SH-SY5Y (cell line): ENCODE data around the gene AFMID.

Source experiments
- GATA2 ChIP-seq: IDR thresholded peaks from 2 replicates; pipeline ENCODE4 v1.6.1; 2011; ENCODE audit warnings: mild to moderate bottlenecking, low read depth, low read length
- GATA3 ChIP-seq: IDR thresholded peaks from 2 replicates; pipeline ENCODE4 v1.6.1; 2011; ENCODE audit warnings: low read depth, mild to moderate bottlenecking, low read length, moderate library complexity

The AFMID gene

DNA sequence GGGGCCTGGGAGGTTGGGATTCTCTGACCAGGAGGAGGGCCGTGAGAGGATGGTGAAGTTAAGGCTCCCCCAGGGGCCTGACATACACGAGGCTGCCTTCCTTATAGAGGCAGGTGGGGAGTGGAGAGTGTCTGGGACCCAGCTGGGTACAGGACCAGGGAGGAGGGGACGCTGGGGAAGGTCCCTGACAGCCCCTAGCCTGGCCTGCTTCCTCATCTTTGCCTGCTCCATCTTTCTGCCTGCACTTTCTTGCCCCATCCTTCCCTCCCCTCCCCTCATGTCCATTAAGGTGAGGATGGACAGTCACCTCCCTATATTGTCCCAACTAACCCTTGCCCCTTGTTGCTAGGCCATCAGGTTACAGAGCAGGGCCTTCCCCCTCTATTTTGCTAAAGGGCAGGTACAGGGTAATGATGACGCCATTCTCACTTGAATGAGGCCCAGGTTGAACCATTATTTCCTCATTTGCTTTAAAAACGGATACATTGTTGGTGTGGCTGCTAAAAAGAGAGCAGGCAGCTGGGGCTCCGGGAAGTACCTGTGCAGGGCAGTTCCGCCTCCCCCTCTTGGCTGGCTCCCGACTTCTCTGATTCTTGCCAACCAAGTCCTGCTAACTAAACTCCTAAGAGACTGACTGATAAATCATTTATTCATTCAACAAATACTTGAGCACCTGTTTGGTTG lies 39.7 kb upstream of the AFMID start:
- TF ChIP-seq GATA3 (no peak), GATA2 (no peak)

DNA sequence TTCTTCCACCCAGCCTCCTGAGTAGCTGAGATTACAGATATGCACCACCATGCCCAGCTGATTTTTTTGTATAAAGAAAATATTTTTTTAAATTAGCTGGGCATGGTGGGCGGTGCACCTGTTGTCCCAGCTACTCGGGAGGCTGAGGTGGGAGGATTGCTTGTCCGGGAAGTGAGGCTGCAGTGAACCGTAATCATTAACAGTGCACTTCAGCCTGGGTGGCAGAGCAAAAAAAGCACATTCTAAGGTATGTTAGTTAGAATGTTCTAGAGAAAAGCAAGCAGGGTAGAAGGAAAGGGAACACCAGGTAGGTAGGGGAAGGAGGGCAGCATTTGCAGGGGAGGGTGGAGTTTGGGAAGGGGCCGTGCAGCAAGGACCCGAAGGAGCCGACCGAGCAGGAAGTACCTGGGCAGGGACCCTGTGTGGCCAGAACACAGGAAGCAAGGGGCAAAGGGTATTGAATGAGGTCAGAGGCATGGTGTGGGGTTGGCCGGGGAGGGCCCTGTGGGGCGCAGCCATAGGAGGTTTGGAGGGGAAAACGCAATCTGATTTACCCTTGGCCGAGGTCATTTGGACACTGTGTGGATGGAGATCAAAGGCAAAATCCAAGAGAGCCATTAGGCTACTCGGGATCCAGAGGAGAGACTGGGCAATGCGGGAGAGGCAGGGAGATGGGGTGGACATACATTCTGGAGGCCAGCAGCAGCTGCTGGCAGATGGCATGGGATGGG lies 38.7 kb upstream of the AFMID start:
- TF ChIP-seq GATA3 (no peak), GATA2 (no peak)

DNA sequence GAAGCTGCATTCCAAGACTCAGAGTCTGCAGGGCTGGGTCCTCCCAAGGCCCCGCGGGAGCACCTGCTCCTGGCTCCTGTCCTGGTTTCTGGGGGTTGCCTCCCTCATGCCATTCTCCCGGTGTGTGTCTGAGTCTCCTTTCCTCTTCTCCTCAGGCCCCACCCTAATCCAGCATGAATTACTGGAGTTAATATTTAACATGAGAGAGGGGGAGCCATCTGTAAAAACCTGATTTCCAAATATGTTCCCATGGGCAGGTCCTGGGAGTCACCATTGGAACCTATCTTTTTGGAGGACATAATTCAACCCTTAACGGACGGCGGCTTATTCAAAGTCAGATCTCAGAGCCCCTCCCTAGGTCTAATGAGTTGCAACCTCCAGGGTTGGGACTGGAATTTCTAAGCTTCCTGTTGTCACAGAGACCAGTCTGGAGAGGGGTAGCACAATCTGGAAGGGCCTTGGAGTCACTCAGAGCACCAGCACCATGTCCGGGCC lies 35.6 kb upstream of the AFMID start:
- TF ChIP-seq GATA2 (no peak), GATA3 (no peak)

GRCh38 chr17:78154903-78155811 lies 32.0 kb upstream of the AFMID start:
- no peak for TF ChIP-seq GATA2

DNA sequence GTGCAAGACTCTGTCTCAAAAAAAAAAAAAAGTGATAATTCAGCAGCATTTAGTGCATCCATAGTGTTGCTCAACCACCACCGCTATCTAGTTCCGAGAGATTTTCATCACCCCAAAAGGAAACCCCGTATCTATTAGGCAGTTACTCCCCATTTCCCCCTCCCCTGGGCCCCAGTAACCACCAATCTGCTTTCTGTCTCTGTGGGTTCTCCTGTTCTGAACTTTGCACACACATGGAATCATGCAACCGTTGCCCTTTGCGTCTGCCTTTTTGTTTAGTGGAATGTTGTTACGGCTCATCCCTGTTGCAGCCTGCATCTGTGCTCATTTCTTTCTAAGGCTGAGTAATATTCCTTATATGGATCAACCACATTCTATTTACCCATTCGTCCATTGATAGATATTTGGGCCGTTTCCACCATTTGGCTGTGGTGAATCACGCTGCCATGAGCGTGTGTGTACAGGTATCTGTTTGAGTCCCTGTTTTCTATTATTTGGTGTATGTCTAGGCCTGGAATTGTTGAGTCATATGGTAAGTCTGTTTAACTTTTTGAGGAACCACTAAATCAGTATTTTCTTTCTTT lies 27.5 kb upstream of the AFMID start:
- no peak for TF ChIP-seq GATA3
- TF ChIP-seq GATA2: no peak

DNA sequence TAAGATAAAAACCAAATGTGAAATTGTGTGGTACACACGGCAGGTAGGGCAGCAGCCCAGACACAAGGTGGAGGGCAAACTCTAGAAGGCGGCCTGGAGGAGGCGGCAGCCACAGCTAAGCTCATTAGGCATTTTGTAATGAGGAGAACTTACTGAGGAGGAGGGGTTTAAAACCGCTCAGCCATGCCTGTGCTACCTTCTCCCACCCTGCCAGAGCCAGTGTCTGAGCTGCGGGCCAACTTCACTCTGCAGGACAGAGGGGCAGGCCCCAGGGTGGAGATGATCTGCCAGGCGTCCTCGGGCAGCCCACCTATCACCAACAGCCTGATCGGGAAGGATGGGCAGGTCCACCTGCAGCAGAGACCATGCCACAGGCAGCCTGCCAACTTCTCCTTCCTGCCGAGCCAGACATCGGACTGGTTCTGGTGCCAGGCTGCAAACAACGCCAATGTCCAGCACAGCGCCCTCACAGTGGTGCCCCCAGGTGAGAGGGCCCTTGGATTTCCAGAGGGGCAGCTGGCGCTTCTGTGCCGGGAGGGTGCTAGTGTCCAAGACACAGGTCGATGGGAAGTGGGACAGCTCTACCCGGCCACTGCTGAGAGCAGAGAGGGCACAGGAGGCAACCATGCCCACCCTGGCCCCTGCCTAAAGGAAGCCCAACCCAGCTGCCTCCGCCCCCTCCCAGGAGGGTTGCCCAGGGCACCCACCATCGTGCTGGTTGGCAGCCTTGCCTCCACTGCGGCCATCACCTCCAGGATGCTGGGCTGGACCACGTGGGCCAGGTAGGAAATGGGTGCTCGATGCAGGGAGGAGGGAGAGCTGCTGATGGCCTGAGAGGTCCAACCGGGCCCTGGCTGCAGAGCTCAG lies 23.0 kb upstream of the AFMID start:
- TF ChIP-seq GATA3: no peak
- TF ChIP-seq GATA2: no peak

DNA sequence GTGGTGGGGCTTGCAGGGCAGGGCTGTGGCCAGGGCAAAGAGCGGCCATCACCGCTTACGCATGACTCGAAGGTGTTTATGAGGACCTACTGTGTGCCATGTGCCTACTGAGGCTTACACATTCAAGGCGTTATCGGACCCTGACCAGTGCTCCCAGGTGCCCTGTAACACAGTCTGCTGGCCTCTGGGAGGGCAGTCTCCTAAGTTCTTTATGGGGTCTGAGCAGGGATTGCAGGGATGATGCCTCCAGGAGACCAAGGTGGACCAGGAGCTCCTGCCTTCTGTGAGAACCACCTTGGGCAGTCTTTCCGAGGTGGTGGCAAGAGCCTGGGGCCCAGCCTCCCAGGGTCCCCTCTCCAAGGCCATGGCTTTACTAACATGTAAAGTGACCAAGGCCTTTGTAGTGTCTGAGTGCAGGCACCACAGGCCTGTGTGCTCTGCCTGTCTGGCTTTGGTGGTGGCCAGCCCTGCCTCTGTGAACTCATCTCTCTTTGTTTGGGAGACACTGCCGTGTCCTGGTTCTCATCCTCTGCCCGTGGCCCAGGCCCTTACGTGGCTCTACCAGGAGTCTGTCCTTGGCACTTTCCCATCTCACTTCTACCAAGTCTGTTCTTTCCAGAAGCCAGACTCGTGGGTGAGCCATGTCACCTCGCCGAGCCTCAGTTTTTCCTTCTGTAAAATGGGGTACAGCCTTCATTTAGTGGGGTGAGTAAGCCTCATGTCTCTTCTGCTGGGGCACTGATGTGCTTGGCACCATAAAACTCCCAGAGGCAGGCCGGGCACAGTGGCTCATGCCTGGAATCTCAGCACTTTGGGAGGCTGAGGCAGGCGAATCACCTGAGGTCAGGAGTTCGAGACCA lies 22.2 kb upstream of the AFMID start:
- TF ChIP-seq GATA3 (no peak), GATA2 (no peak)

DNA sequence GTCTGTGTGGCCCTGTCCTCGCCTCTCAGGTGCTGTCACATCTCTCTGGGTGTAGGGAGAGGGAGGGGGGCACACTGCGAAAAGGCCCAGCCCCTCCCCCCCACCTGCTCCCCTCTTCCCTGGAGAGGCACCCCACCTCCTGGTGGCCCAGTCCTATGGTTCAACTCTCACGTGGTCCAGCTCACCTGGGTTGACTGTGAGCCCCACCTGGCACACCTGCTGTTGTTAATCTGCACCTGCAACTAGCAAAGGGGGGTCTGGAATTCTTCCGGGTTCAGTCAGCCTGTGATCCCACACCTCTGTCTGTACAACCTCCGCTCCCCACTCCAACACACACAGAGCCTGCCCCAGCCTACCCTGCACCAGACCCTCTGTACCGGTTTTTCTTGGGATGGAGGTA lies 20.7 kb upstream of the AFMID start:
- TF ChIP-seq GATA2: no peak
- no peak for TF ChIP-seq GATA3

- TF ChIP-seq GATA2 (no peak), GATA3 (no peak)
Observed at GRCh38 chr17:78168242-78168902, 18.8 kb upstream of the AFMID start, which contains the start of gene SYNGR2. TSS of gene SYNGR2 (plus strand) at chr17:78168581. CDS start at chr17:78168617, 36 bp downstream.

- no peak for TF ChIP-seq GATA3
- TF ChIP-seq GATA2: no peak
Observed at GRCh38 chr17:78168903-78169793, 18.0 kb upstream of the AFMID start.

DNA sequence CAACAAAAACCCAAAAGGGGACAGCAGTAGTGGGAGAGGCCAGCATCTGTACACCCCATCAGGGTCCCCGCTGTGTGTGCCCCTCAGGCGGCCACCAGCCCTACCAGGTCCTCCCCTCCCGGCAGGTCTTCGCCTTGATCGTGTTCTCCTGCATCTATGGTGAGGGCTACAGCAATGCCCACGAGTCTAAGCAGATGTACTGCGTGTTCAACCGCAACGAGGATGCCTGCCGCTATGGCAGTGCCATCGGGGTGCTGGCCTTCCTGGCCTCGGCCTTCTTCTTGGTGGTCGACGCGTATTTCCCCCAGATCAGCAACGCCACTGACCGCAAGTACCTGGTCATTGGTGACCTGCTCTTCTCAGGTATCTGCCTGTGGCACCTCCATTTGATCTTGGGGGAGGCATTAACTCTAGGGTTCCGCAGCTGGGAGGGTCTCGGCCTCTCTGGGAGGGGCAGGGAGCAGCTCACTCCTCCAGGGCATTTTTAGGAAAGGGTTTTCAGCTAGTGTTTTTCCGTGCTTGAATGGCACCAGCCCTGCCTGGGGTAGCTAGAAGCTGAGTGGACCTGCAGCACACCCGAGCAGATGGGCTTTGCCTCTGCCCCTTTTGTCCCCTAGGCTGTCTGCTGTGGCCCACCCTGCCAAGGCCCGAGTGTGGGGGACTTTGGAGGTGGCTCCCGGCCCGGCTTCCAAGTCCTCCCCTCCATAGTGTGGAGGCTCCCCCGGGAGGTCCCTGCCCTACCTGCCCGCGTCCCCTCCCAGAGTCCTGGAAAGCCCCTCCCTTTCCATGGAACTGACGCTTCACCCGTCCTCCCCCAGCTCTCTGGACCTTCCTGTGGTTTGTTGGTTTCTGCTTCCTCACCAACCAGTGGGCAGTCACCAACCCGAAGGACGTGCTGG lies 16.2 kb upstream of the AFMID start:
- TF ChIP-seq GATA3: no peak
- TF ChIP-seq GATA2: no peak
